T47D (cell line): ENCODE results near the gene DIRAS2.
A peak's percentile ranks its signal among the peaks of the same experiment; 100 is the strongest.

Experiments used
- DNase-seq, 2 experiments: peaks; one replicate each; pipeline versions ENCODE4 v3.0.0 to v3.0.0-alpha.2; 2011 to 2012; ENCODE audit warnings: low read depth in 1 of 2, low spot score in 1 of 2
- JUND ChIP-seq: IDR thresholded peaks from 2 replicates; pipeline ENCODE4 v1.6.1; 2012; ENCODE audit warnings: low read depth
- in situ Hi-C: cut with HindIII; loops from 2 replicates; pipeline ENCODE4 v1.10.0; 2016; ENCODE audit warnings: low sequenced_read_pairs, low pct_unique_long_range_greater_than_20kb

DIRAS2 gene

DNA sequence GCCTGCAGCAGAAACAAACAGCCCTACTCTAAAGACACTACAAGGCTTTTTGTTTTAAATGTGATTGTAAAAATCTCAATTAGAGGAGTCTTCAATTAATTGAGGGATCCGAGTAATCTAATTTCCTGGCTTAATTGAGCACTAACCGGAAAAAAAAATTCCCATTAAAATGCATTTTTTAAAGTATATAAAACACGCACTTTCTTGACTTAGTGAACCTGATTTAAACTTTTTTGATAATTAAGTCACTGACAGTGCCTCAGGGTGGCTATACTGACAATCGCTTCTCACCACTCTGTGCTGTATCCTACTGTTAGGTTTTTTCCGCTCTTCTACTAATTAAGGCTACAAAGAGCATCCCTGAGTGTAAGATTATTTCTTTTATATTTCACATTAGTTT, 44.4 kb downstream of the DIRAS2 start:
- in situ Hi-C loops: no loop called here
- no peak for TF ChIP-seq JUND
- DNase-seq: no peak

DNA sequence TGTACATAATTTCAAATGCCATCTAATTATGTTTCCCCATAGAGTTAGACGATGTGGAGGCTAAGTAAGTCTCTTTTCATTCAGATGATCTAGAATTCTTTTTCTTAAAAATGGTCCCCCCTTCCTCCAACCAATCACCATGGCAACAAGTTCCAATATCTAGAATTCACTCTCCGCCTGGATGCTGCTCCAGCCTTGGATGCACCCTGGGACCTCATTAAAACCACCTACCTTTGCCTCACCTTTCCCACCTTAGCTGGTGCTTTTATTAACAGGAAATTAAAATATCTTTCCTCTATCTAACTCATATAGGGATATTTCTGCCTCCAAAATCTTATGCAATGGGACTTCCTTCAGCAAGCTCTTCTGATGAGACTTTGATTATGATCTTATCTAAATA, 49.0 kb downstream of the DIRAS2 start:
- TF ChIP-seq JUND: no peak
- in situ Hi-C loops: no loop called here

DNA sequence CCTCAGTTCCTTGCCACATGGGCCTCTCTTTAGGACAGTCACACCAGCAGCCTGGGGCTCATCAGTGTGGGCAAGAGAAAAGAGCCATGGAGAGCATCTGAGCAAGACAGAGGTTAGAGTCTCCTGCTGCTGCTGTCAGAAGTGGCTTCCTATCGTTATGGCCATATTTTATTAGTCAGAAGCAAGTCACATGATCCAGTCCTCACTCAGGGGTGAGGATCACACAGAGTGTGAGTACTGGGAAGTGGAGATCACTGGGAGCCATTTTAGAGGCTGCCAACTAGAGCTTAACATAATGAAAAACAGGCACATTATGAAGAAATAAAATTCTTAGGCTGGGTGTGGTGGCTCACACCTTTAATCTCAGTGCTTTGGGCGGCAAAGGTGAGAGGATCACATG, 62.0 kb downstream of the DIRAS2 start:
- no peak for TF ChIP-seq JUND
- in situ Hi-C loops: no loop called here
- no peak for DNase-seq

More for the DNA sequence above, 49.0 kb downstream of the DIRAS2 start:
- DNase-seq: no peak

DNA sequence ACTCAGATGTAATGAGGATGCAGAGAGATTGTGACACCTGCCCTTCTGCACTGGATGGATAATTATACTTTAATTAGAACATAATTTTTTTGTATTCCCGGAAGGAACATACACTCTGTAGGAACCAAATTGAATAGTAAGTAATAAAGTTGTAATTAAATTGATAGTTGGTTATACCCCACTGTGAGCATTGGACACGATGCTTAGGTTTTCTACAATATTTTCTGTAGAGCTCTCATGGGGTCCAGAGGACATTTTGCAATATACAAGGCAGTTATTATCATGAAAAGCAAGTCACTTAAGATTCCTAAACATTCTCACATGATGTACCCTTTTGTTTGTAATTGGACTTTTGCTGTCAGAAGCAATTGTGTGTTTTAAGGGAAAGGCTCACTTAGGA, 63.4 kb downstream of the DIRAS2 start:
- in situ Hi-C loops: no loop called here
- no peak for DNase-seq
- TF ChIP-seq JUND: no peak

DNA sequence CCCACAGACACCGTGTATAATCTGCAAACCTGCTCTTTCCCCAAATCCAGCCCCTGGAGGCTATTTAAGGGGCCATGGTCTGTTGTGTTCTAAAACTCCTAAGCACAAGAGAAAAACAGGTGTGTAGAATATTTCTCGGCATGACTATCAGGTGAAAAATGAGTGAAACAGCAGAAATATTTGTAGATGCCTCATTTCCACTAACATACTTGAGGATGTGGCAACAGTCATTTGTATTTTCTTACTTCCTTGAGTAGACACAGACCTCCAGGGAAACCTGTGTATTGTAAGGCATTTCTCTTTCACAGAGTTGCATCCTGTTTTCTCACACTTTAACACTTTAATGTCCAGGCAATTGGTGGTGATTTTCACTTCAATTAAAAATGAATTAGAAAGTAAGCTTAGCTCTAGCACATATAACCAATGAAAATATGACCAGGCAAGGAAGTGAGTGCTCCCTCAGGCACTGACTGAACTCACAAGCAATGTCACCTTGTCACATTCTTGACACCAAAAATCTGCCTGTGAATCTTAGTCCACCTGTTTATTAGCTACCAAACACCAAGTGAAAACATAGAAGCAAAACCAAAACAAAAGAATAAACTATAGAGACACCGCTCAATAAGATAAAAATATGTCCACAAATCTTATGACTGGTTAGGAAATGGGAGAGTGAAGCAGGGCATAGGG, 64.4 kb downstream of the DIRAS2 start:
- no peak for TF ChIP-seq JUND
- DNase-seq: peak; percentile 27 to 72
- in situ Hi-C loops: no loop called here

DNA sequence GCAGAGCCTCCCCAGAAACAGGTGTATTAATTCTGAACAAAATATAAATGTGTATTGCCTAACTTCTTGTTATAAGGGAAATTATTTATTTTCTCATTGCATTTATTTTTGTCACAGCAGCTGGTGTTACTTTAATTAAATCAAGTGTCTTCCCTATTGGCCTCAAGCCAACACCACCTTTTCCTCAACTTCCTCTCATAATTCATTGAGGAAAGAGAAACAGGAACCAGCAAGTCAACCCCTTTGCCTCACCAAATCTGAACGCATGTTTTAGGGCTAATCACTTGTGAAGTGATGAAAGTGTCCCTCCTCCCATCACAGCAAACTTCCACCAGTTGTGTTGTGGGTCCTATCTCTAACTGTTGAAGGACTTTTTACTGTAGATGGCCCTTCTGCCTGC, 73.1 kb downstream of the DIRAS2 start:
- in situ Hi-C loops: no loop called here
- TF ChIP-seq JUND: no peak
- no peak for DNase-seq

DNA sequence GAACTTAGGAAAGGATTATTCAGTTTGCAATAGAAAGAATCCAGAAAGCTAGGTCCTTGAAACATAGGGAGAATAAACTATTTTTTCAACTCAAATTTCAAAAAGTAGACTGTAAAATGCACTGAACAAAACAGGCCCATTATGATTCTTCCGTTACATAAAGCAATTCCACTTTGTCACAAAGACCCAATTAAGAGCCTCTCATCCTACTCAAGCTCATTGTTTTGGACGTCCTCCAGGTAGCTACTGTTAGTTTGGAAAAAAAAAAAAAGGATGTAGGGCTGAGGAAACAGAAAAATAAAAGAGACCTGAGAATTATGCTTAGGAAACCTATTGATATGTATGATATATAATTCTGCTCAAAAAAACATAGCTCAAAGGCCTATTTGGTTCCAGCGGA, 74.0 kb downstream of the DIRAS2 start:
- in situ Hi-C loops: no loop called here
- DNase-seq: no peak
- TF ChIP-seq JUND: no peak

DNA sequence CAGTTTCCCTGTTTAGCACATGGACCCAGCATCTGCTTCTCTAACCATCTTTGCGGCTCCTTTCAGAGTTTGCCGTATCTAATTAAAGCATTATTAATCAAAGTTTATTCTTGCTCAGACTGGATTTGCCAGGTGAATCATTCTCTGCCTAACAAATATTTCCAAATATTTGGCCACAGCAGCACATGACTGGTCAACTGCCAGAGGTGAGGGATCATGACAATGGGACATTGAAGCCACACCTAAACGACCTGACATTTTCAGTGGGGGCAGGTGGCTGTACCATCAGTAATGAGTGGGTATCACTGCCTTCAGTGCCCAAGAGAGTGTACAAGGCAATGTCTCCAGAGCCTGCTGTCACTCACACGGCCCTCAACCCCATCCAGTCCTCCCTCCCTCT, 80.4 kb downstream of the DIRAS2 start:
- TF ChIP-seq JUND: no peak
- in situ Hi-C loops: no loop called here
- no peak for DNase-seq
